Choroid plexus epithelial cell (primary cell): ENCODE data around the gene MKI67.
"Not testable (repeated sequence)": the region's sequence is repeated elsewhere in the genome, so short reads cannot be mapped to it uniquely, and the experiment has no call there.

Experiments used
- DNase-seq: peaks from one replicate; pipeline ENCODE4 v3.0.0-alpha.2; 2010; ENCODE audit warnings: low read depth
- H3K4me3 ChIP-seq: 2 replicates; pipeline ENCODE4 v1.5.1; 2011; ENCODE audit warnings: low read depth, mild to moderate bottlenecking, control low read depth, low read length, moderate library complexity
- CTCF ChIP-seq: conservative IDR thresholded peaks from 2 replicates; pipeline ENCODE4 v1.5.1; 2011; ENCODE audit warnings: low read depth, mild to moderate bottlenecking, control low read depth, inconsistent platforms, low read length, moderate library complexity

The MKI67 gene

GRCh38 chr10:128125944-128126764 lies at the start of gene MKI67:
Gene MKI67 (minus strand): TSS chr10:128126423. CDS start chr10:128125667, 756 bp downstream.
- peak within 1 kb of the TSS; percentile 72 for H3K4me3 ChIP-seq
- no peak for TF ChIP-seq CTCF
- DNase-seq, result peak; percentile 88

GRCh38 chr10:128174581-128175559 lies 48.6 kb upstream of the MKI67 start:
- DNase-seq, result no peak
- TF ChIP-seq CTCF, result no peak
- H3K4me3 ChIP-seq, result no peak overlapping the region

- no peak overlapping the region for H3K4me3 ChIP-seq
- DNase-seq, result peak; percentile 40
- TF ChIP-seq CTCF, result no peak
Measured at GRCh38 chr10:128173386-128173785, 47.2 kb upstream of the MKI67 start.

GRCh38 chr10:128172756-128173155 lies 46.5 kb upstream of the MKI67 start:
- no peak for TF ChIP-seq CTCF
- DNase-seq, result no peak
- H3K4me3 ChIP-seq, result no peak overlapping the region

GRCh38 chr10:128169811-128170379 lies 43.7 kb upstream of the MKI67 start:
- TF ChIP-seq CTCF, result no peak
- no peak for DNase-seq

GRCh38 chr10:128167926-128168520 lies 41.8 kb upstream of the MKI67 start:
- no peak for DNase-seq
- no peak for TF ChIP-seq CTCF
- H3K4me3 ChIP-seq, result no peak overlapping the region

More at GRCh38 chr10:128169811-128170379, 43.7 kb upstream of the MKI67 start:
- H3K4me3 ChIP-seq, result no peak overlapping the region

GRCh38 chr10:128167123-128167522 lies 40.9 kb upstream of the MKI67 start:
- not testable (repeated sequence) for DNase-seq

More at GRCh38 chr10:128167123-128167522, 40.9 kb upstream of the MKI67 start:
- H3K4me3 ChIP-seq, result not testable (repeated sequence)
